ENCODE results near the gene PLXNA2.

GRCh38 chr1:208026880-208027438 lies 217.2 kb downstream of the PLXNA2 start:
- TF ChIP-seq JUND (IDR thresholded peaks at IDR 0.05; ENCODE audit: low read length) (no peak), JUN (IDR thresholded peaks at IDR 0.05; ENCODE audit: low read depth, low read length) (no peak), RNF2 (IDR thresholded peaks at IDR 0.05; ENCODE audit: borderline replicate concordance, low read depth, low read length, missing control alignments, poor library complexity, severe bottlenecking) (no peak), FOSL1 (IDR thresholded peaks at IDR 0.05; ENCODE audit: insufficient read depth, low read depth, low read length) (no peak)
- TF ChIP-seq, protein P1, sequence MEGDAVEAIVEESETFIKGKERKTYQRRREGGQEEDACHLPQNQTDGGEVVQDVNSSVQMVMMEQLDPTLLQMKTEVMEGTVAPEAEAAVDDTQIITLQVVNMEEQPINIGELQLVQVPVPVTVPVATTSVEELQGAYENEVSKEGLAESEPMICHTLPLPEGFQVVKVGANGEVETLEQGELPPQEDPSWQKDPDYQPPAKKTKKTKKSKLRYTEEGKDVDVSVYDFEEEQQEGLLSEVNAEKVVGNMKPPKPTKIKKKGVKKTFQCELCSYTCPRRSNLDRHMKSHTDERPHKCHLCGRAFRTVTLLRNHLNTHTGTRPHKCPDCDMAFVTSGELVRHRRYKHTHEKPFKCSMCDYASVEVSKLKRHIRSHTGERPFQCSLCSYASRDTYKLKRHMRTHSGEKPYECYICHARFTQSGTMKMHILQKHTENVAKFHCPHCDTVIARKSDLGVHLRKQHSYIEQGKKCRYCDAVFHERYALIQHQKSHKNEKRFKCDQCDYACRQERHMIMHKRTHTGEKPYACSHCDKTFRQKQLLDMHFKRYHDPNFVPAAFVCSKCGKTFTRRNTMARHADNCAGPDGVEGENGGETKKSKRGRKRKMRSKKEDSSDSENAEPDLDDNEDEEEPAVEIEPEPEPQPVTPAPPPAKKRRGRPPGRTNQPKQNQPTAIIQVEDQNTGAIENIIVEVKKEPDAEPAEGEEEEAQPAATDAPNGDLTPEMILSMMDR (IDR thresholded peaks at IDR 0.05; ENCODE audit: control extremely low read depth in 1 of 3, insufficient read depth in 1 of 3, low read depth in 1 of 3, low read length in 3 of 3), result no peak
